MM.1S (cell line): ENCODE data around the gene GAPT.
A peak's percentile ranks its signal among the peaks of the same experiment; 100 is the strongest.

Source experiments
- CTCF ChIP-seq: fragments of 300-600 bp; sonication (generic); IDR thresholded peaks from 2 replicates; pipeline ENCODE4 v1.5.1; 2016; ENCODE audit warnings: antibody characterized with exemption, low read length, mixed read lengths
- EZH2phosphoT487 ChIP-seq: fragments of 300-600 bp; sonication (generic); IDR thresholded peaks from 2 replicates; pipeline ENCODE4 v1.6.1; 2018; ENCODE audit warnings: antibody characterized with exemption, low read length

DNA sequence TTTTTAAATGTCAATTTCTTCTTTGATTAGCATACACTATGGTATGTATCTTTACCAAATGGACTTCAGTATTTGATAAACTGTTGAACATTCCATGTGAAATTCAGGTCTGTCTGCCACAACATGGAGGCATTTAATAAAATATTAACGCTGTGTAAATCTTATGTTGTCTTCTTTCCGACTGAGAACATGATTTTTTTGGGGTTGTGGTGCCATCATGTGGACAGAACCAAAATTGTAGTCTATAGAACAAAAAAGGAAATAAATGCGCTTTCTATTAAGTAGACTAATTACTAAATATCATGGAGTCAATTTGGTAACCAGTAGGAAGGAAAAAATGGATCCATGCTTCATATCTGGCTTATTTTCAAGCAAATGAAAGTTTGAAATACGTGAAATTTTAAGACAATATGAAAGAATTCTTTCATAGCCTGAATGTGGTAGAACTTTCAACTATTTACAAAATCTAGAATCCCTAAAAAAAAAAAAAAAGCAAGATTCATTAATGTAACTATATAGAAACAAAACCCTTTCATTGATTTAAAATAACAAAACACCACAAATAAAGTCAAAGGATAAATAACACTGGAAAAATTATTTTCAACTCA lies 28.5 kb upstream of the GAPT start:
- TF ChIP-seq EZH2phosphoT487: no peak
- peak; percentile 47 for TF ChIP-seq CTCF
